ENCODE measurements around the gene ZPLD1.

Gene ZPLD1

GRCh38 chr3:102434715-102435114, at the start of gene ZPLD1:
ZPLD1 (plus strand) TSS chr3:102435015; CDS start chr3:102438488, 3,473 bp downstream.
- no peak for DNase-seq (ENCODE audit: low read depth in 3 of 3)

- no peak for DNase-seq (ENCODE audit: low read depth in 3 of 3)
Observed at GRCh38 chr3:102390171-102390864, 44.5 kb upstream of the ZPLD1 start.

- no peak for DNase-seq (ENCODE audit: low read depth in 3 of 3)
Observed at GRCh38 chr3:102390916-102391315, 43.9 kb upstream of the ZPLD1 start.

- no peak for DNase-seq (ENCODE audit: low read depth in 3 of 3)
Observed at GRCh38 chr3:102391491-102391890, 43.3 kb upstream of the ZPLD1 start.

GRCh38 chr3:102394517-102394916, 40.3 kb upstream of the ZPLD1 start:
- DNase-seq (ENCODE audit: low read depth in 3 of 3): no peak

- DNase-seq (ENCODE audit: low read depth in 3 of 3): no peak
Observed at GRCh38 chr3:102398176-102398575, 36.6 kb upstream of the ZPLD1 start.

GRCh38 chr3:102398666-102399065, 36.1 kb upstream of the ZPLD1 start:
- no peak for DNase-seq (ENCODE audit: low read depth in 3 of 3)

- no peak for DNase-seq (ENCODE audit: low read depth in 3 of 3)
Observed at GRCh38 chr3:102400142-102400541, 34.7 kb upstream of the ZPLD1 start.

- DNase-seq (ENCODE audit: low read depth in 3 of 3): no peak
Observed at GRCh38 chr3:102400766-102401165, 34.0 kb upstream of the ZPLD1 start.

GRCh38 chr3:102410616-102411015, 24.2 kb upstream of the ZPLD1 start:
- no peak for DNase-seq (ENCODE audit: low read depth in 3 of 3)

- no peak for DNase-seq (ENCODE audit: low read depth in 3 of 3)
Observed at GRCh38 chr3:102415553-102415952, 19.3 kb upstream of the ZPLD1 start.

- no peak for DNase-seq (ENCODE audit: low read depth in 3 of 3)
Observed at GRCh38 chr3:102419786-102420185, 15.0 kb upstream of the ZPLD1 start.

- DNase-seq (ENCODE audit: low read depth in 3 of 3): no peak
Observed at GRCh38 chr3:102441832-102442231, 7.0 kb downstream of the ZPLD1 start.

- no peak for DNase-seq (ENCODE audit: low read depth in 3 of 3)
Observed at GRCh38 chr3:102443021-102443420, 8.2 kb downstream of the ZPLD1 start.

GRCh38 chr3:102444101-102444500, 9.3 kb downstream of the ZPLD1 start:
- DNase-seq (ENCODE audit: low read depth in 3 of 3): no peak

- no peak for DNase-seq (ENCODE audit: low read depth in 3 of 3)
Observed at GRCh38 chr3:102447272-102447671, 12.5 kb downstream of the ZPLD1 start.

GRCh38 chr3:102449341-102449740, 14.5 kb downstream of the ZPLD1 start:
- no peak for DNase-seq (ENCODE audit: low read depth in 3 of 3)

- no peak for DNase-seq (ENCODE audit: low read depth in 3 of 3)
Observed at GRCh38 chr3:102449930-102450329, 15.1 kb downstream of the ZPLD1 start.

- no peak for DNase-seq (ENCODE audit: low read depth in 3 of 3)
Observed at GRCh38 chr3:102450976-102451375, 16.2 kb downstream of the ZPLD1 start.

- DNase-seq (ENCODE audit: low read depth in 3 of 3): no peak
Observed at GRCh38 chr3:102451543-102451942, 16.7 kb downstream of the ZPLD1 start.

- DNase-seq (ENCODE audit: low read depth in 3 of 3): no peak
Observed at GRCh38 chr3:102454181-102454580, 19.4 kb downstream of the ZPLD1 start.

GRCh38 chr3:102457644-102458043, 22.8 kb downstream of the ZPLD1 start:
- no peak for DNase-seq (ENCODE audit: low read depth in 3 of 3)

- DNase-seq (ENCODE audit: low read depth in 3 of 3): no peak
Observed at GRCh38 chr3:102460579-102460978, 25.8 kb downstream of the ZPLD1 start.

GRCh38 chr3:102464261-102464660, 29.4 kb downstream of the ZPLD1 start:
- no peak for DNase-seq (ENCODE audit: low read depth in 3 of 3)

All from stimulated activated CD4-positive, alpha-beta T cell treated with anti-CD3 and anti-CD28 coated beads, TNF-alpha, amount 100 ng/mL, for 24 hours (primary cell).